Naive thymus-derived CD8-positive, alpha-beta T cell (primary cell): ENCODE data around the gene SYNPO. TPM values are rescaled to one million over a fixed set of nuclear protein-coding genes. Genes with fewer than 3 reads are reported as not detected.
A peak's percentile ranks its signal among the peaks of the same experiment; 100 is the strongest.

Experiments used
- ATAC-seq, 2 donors: fragments of 150-1000 bp; cut with Tn5 transposase in 1 of 2; sonication (Bioruptor Pico), chemical (Tn5 transposase) in 1 of 2; 1 replicate in 1 of 2; 2 replicates in 1 of 2; pipeline ENCODE4 v1.10.0; 2021; ENCODE audit warnings: mild to moderate bottlenecking in 2 of 2, moderate library complexity in 2 of 2
- POLR2A ChIA-PET: fragments of 350-600 bp; sonication (Branson Sonifier 250); formaldehyde crosslinking; loops from one replicate; lab custom pipeline; 2021; ENCODE audit warnings: antibody characterized with exemption; lab: Charles Lee
- DNase-seq, 10 donors: peaks; one replicate each; pipeline versions ENCODE4 v3.0.0 to v3.0.0-alpha.2; 2020 to 2022
- H3K27ac Mint-ChIP-seq, 10 donors: one replicate each; pipeline ENCODE4 v1.8.0; 2020 to 2022; ENCODE audit warnings: mild to moderate bottlenecking in 10 of 10, mixed read lengths in 10 of 10, moderate library complexity in 4 of 10, inconsistent platforms in 1 of 10
- H3K27me3 Mint-ChIP-seq, 5 donors: one replicate each; pipeline ENCODE4 v1.8.0; 2021 to 2022; ENCODE audit warnings: mixed read lengths in 5 of 5
- H3K36me3 Mint-ChIP-seq, 3 donors: one replicate each; pipeline ENCODE4 v1.8.0; 2020 to 2022; ENCODE audit warnings: mixed read lengths in 3 of 3, mild to moderate bottlenecking in 2 of 3, inconsistent platforms in 1 of 3
- H3K4me1 Mint-ChIP-seq, 4 donors: one replicate each; pipeline ENCODE4 v1.8.0; 2021 to 2022; ENCODE audit warnings: mixed read lengths in 4 of 4
- H3K4me3 Mint-ChIP-seq, 10 donors: one replicate each; pipeline ENCODE4 v1.8.0; 2020 to 2022; ENCODE audit warnings: mild to moderate bottlenecking in 10 of 10, mixed read lengths in 10 of 10, moderate library complexity in 6 of 10, inconsistent platforms in 1 of 10
- H3K9me3 Mint-ChIP-seq, 9 donors: one replicate each; pipeline ENCODE4 v1.8.0; 2020 to 2022; ENCODE audit warnings: mixed read lengths in 9 of 9, mild to moderate bottlenecking in 3 of 9, inconsistent platforms in 1 of 9, moderate library complexity in 1 of 9
- polyA plus RNA-seq, 3 donors: library from polyadenylated mRNA; unstranded; fragments of 300-500 nt; fragmentation: Illumina TruSeq; gene quantifications; one replicate each; pipeline ENCODE4 v1.2.3, GENCODE V29; 2021
- total RNA-seq, 8 experiments: library from RNA in 2 of 8; stranded (reverse) in 2 of 8; gene quantifications; one replicate each; pipeline ENCODE4 v1.2.3 and lab custom pipeline; 2021 to 2026

The SYNPO gene
- total and polyA plus RNA-seq, 5 experiments from 2014 or later, result 0.71 to 0.83 TPM; not detected in 3

GRCh38 chr5:150641006-150641570 is 628 bp downstream of the SYNPO start:
- no peak overlapping the region for H3K4me3 Mint-ChIP-seq
- H3K4me1 Mint-ChIP-seq, result no peaks in the 10 kb centered on the region
- POLR2A ChIA-PET, result no interaction called here
- no peaks in the 10 kb centered on the region for H3K9me3 Mint-ChIP-seq
- ATAC-seq (no peak), DNase-seq (peak in 1 of 10 donors; percentile 42)
- peaks cover 4 to 24% (median 13%) of the 10 kb centered on the region in 5 donors for H3K27me3 Mint-ChIP-seq
- no peaks in the 10 kb centered on the region for H3K36me3 Mint-ChIP-seq
- no peak overlapping the region for H3K27ac Mint-ChIP-seq

- no peaks in the 10 kb centered on the region for H3K9me3 Mint-ChIP-seq
- H3K27ac Mint-ChIP-seq, result no peak overlapping the region
- no peak overlapping the region for H3K4me3 Mint-ChIP-seq
- no peak for ATAC-seq
- H3K36me3 Mint-ChIP-seq, result no peaks in the 10 kb centered on the region
- H3K27me3 Mint-ChIP-seq, result peaks cover 3 to 15% (median 6%) of the 10 kb centered on the region in 5 donors
- no peaks in the 10 kb centered on the region for H3K4me1 Mint-ChIP-seq
- DNase-seq, result no peak
- POLR2A ChIA-PET, result no interaction called here
These were observed 1.5 kb downstream of the SYNPO start for GRCh38 chr5:150641824-150642566.

GRCh38 chr5:150642567-150642927 is 2.1 kb downstream of the SYNPO start:
- no peaks in the 10 kb centered on the region for H3K36me3 Mint-ChIP-seq
- POLR2A ChIA-PET, result no interaction called here
- H3K4me3 Mint-ChIP-seq, result no peak overlapping the region
- no peak for ATAC-seq
- peaks cover 2 to 10% (median 4%) of the 10 kb centered on the region in 5 donors for H3K27me3 Mint-ChIP-seq
- H3K9me3 Mint-ChIP-seq, result no peaks in the 10 kb centered on the region
- H3K27ac Mint-ChIP-seq, result no peak overlapping the region
- peak in 1 of 10 donors; percentile 14 for DNase-seq
- no peaks in the 10 kb centered on the region for H3K4me1 Mint-ChIP-seq

GRCh38 chr5:150642991-150643710 is 2.7 kb downstream of the SYNPO start:
- no peak for DNase-seq
- POLR2A ChIA-PET, result no interaction called here
- Mint-ChIP-seq H3K27ac (no peak overlapping the region), H3K4me3 (no peak overlapping the region), H3K27me3 (peaks cover 2 to 8% (median 4%) of the 10 kb centered on the region in 5 donors), H3K9me3 (no peaks in the 10 kb centered on the region), H3K36me3 (no peaks in the 10 kb centered on the region), H3K4me1 (no peaks in the 10 kb centered on the region)
- no peak for ATAC-seq

DNA sequence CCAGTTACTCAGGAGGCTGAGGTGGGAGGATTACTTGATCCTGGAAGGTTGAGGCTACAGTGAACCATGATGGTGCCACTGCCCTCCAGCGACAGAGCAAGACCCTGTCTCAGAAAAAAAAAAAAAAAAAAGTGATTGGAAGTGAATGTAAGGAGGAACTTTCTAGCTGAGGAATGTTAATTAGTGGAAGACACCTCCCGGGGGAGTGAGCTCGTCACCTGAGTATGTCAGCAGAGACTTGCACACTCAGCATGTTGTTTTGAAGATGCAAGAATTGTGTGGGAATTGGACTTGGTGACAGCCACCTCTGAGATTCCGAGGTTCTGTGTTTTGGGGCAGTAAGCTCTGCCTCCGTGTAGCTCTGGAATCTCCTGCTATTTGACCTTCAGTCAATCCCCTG is 3.6 kb downstream of the SYNPO start:
- Mint-ChIP-seq H3K4me3 (no peak overlapping the region), H3K4me1 (no peaks in the 10 kb centered on the region), H3K36me3 (no peaks in the 10 kb centered on the region), H3K27me3 (peaks cover 0 to 8% (median 2%) of the 10 kb centered on the region in 5 donors), H3K27ac (peak overlapping the region in 1 of 10 donors; percentile 7), H3K9me3 (no peaks in the 10 kb centered on the region)
- POLR2A ChIA-PET, result no interaction called here
- no peak for ATAC-seq
- DNase-seq, result no peak

DNA sequence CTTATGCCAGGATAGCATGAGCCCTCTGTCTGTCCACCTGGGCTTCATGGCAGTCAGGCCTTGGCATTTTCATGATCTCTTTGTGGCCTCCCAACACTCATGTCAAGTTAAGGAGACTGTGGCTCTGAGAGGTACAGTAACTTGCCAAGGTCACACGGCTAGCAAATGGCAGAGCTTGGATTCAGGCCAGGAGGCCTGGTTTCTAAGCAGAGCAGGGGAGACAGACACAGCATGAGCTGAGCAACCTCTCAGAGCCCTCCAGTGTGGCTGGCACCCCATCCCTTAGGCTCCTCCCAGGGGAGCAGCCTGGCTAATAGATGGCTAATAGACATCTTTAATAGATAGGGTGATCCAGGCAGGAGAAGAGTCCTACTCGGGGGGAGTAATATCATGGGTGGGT is 4.1 kb downstream of the SYNPO start:
- DNase-seq (peak in 1 of 10 donors; percentile 50), ATAC-seq (no peak)
- Mint-ChIP-seq H3K4me3 (no peak overlapping the region), H3K36me3 (no peaks in the 10 kb centered on the region), H3K27ac (no peak overlapping the region), H3K27me3 (peaks cover 0 to 8% (median 0%) of the 10 kb centered on the region in 5 donors), H3K9me3 (no peaks in the 10 kb centered on the region), H3K4me1 (no peaks in the 10 kb centered on the region)
- POLR2A ChIA-PET, result no interaction called here

- H3K27me3 Mint-ChIP-seq, result peaks cover 0 to 5% (median 0%) of the 10 kb centered on the region in 5 donors
- no peaks in the 10 kb centered on the region for H3K36me3 Mint-ChIP-seq
- ATAC-seq (no peak), DNase-seq (no peak)
- POLR2A ChIA-PET, result no interaction called here
- no peaks in the 10 kb centered on the region for H3K9me3 Mint-ChIP-seq
- no peak overlapping the region for H3K4me3 Mint-ChIP-seq
- H3K27ac Mint-ChIP-seq, result no peak overlapping the region
- no peaks in the 10 kb centered on the region for H3K4me1 Mint-ChIP-seq
These were observed 4.7 kb downstream of the SYNPO start for GRCh38 chr5:150645070-150645700.

GRCh38 chr5:150647275-150648251 is 7.1 kb downstream of the SYNPO start:
- Mint-ChIP-seq H3K9me3 (no peaks in the 10 kb centered on the region), H3K36me3 (no peaks in the 10 kb centered on the region), H3K4me1 (no peaks in the 10 kb centered on the region), H3K4me3 (no peak overlapping the region), H3K27me3 (peaks cover 0 to 4% (median 0%) of the 10 kb centered on the region in 5 donors), H3K27ac (peak overlapping the region in 1 of 10 donors; percentile 6)
- DNase-seq (no peak), ATAC-seq (no peak)
- POLR2A ChIA-PET, result no interaction called here

DNA sequence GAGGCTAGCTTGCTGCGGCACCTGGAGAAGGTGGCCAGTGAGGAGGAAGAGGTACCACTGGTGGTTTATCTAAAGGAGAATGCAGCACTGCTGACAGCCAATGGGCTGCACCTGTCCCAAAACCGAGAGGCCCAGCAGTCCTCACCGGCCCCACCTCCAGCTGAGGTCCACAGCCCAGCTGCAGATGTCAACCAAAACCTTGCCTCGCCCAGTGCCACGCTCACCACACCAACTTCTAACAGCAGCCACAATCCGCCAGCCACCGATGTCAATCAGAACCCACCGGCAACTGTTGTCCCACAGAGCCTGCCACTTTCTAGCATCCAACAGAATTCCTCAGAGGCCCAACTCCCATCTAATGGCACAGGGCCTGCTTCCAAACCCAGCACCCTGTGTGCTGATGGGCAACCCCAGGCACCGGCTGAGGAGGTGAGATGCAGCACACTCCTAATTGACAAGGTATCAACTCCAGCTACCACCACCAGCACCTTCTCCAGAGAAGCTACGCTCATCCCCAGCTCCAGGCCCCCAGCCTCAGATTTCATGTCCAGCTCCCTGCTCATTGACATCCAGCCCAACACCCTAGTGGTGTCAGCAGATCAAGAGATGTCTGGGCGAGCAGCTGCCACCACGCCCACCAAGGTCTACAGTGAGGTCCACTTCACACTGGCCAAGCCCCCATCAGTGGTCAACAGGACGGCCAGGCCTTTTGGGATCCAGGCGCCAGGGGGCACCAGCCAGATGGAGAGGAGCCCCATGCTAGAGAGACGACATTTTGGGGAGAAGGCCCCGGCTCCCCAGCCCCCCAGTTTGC is 8.0 kb downstream of the SYNPO start:
- H3K36me3 Mint-ChIP-seq, result no peaks in the 10 kb centered on the region
- DNase-seq (no peak), ATAC-seq (no peak)
- H3K27me3 Mint-ChIP-seq, result peaks cover 0 to 4% (median 0%) of the 10 kb centered on the region in 5 donors
- no peaks in the 10 kb centered on the region for H3K4me1 Mint-ChIP-seq
- H3K9me3 Mint-ChIP-seq, result no peaks in the 10 kb centered on the region
- POLR2A ChIA-PET, result no interaction called here
- no peak overlapping the region for H3K4me3 Mint-ChIP-seq
- H3K27ac Mint-ChIP-seq, result no peak overlapping the region

- Mint-ChIP-seq H3K4me1 (peaks cover 0 to 2% (median 0%) of the 10 kb centered on the region in 4 donors), H3K36me3 (no peaks in the 10 kb centered on the region), H3K9me3 (no peaks in the 10 kb centered on the region), H3K27me3 (peaks cover 0 to 3% (median 0%) of the 10 kb centered on the region in 5 donors), H3K4me3 (no peak overlapping the region), H3K27ac (no peak overlapping the region)
- ATAC-seq, result no peak
- POLR2A ChIA-PET, result no interaction called here
- DNase-seq, result no peak
These were observed 8.9 kb downstream of the SYNPO start for GRCh38 chr5:150649108-150650020.
